ENCODE data around the gene NUDT16L1. TPM values are rescaled to one million over a fixed set of nuclear protein-coding genes. Genes with fewer than 3 reads are reported as not detected.

The NUDT16L1 gene
- total and polyA plus RNA-seq, 7 experiments from 2014 or later: 42.8 to 133 (median 61.5) TPM

GRCh38 chr16:4691666-4692412 lies 1.5 kb upstream of the NUDT16L1 start:
- H3K9me3 ChIP-seq (ENCODE audit: control insufficient read depth in 2 of 3, low read length in 3 of 3): no peaks in the 10 kb centered on the region
- ChIA-PET POLR2A (interaction anchor here (0.5 to 3.3 kb wide), 7 partner anchors 15 to 227 kb away, joined by 3 to 28 read pairs (median 9); partner anchors contain the start of genes ANKS3, DNAAF8 and MGRN1), CTCF (interaction anchor here (0.9 to 1.3 kb wide), 3 partner anchors 42 to 268 kb away, joined by 3 to 6 read pairs (median 3); partner anchors contain the start of gene MGRN1)
- H3K27ac ChIP-seq (ENCODE audit: low read depth, low read length): peak overlapping the region; percentile 72
- H3K27ac Mint-ChIP-seq: peak overlapping the region in 7 of 9 donors; percentile 60 to 93 (median 88)
- peaks cover 0 to 3% (median 0%) of the 10 kb centered on the region in 5 donors for H3K36me3 Mint-ChIP-seq
- no peaks in the 10 kb centered on the region for H3K9me3 Mint-ChIP-seq
- H3K4me3 ChIP-seq (ENCODE audit: low read length): no peak overlapping the region
- peak overlapping the region; percentile 28 to 87 (median 66) for H3K4me3 Mint-ChIP-seq
- H3K4me1 ChIP-seq (ENCODE audit: control insufficient read depth in 2 of 2, insufficient read depth in 2 of 2, low read length in 2 of 2): peaks cover 14% of the 10 kb centered on the region in 2 donors
- intact Hi-C loops (cut with micrococcal nuclease): loop anchor here (2.0 to 10.0 kb wide), 8 partner anchors 15 to 337 kb away; partner anchors contain the start of genes CORO7 (in 1 of the 2), MGRN1 (in 1 of the 2), PAM16 (in 1 of the 2) and SEC14L5 (in 1 of the 2)
- H3K4me1 Mint-ChIP-seq: peaks cover 8 to 23% (median 14%) of the 10 kb centered on the region in 7 donors
- ATAC-seq (no peak), DNase-seq (no peak)
- H3K36me3 ChIP-seq (ENCODE audit: control insufficient read depth in 2 of 3, insufficient read depth in 3 of 3, low read length in 3 of 3): peaks cover 0 to 60% (median 7%) of the 10 kb centered on the region in 3 experiments
- no peaks in the 10 kb centered on the region for H3K27me3 Mint-ChIP-seq
- H3K27me3 ChIP-seq (ENCODE audit: control insufficient read depth in 2 of 2, insufficient read depth in 2 of 2, low read length in 2 of 2): no peaks in the 10 kb centered on the region

GRCh38 chr16:4692460-4693295 lies 684 bp upstream of the NUDT16L1 start:
- ATAC-seq (peak; percentile 3), DNase-seq (peak in 3 of 9 donors; percentile 16 to 32 (median 28))
- Mint-ChIP-seq H3K9me3 (no peaks in the 10 kb centered on the region), H3K4me3 (peak overlapping the region; percentile 78 to 91 (median 86)), H3K36me3 (peaks cover 0 to 3% (median 0%) of the 10 kb centered on the region in 5 donors), H3K27ac (peak overlapping the region; percentile 69 to 93 (median 88)), H3K4me1 (peaks cover 8 to 23% (median 14%) of the 10 kb centered on the region in 7 donors), H3K27me3 (no peaks in the 10 kb centered on the region)
- intact Hi-C loops (cut with micrococcal nuclease): loop anchor here (1.0 to 10.0 kb wide), 18 partner anchors 16 to 812 kb away; partner anchors contain the start of genes ANKS3 (in 2 of the 2), DNAAF8 (in 2 of the 2), MGRN1 (in 2 of the 2) and ROGDI (in 2 of the 2)
- peak overlapping the region; percentile 72 for H3K27ac ChIP-seq (ENCODE audit: low read depth, low read length)
- peaks cover 0 to 62% (median 9%) of the 10 kb centered on the region in 3 experiments for H3K36me3 ChIP-seq (ENCODE audit: control insufficient read depth in 2 of 3, insufficient read depth in 3 of 3, low read length in 3 of 3)
- H3K9me3 ChIP-seq (ENCODE audit: control insufficient read depth in 2 of 3, low read length in 3 of 3): no peaks in the 10 kb centered on the region
- CTCF ChIA-PET: interaction anchor here (0.6 to 1.3 kb wide), 2 partner anchors 69 to 135 kb away, joined by 5 to 6 read pairs; partner anchors contain the start of gene MGRN1
- peak overlapping the region; percentile 93 for H3K4me3 ChIP-seq (ENCODE audit: low read length)
- POLR2A ChIA-PET: interaction anchor here (1.1 to 3.3 kb wide), 12 partner anchors 11 to 76 kb away, joined by 3 to 28 read pairs (median 5); partner anchors contain the start of genes ANKS3, DNAAF8 and MGRN1
- H3K27me3 ChIP-seq (ENCODE audit: control insufficient read depth in 2 of 2, insufficient read depth in 2 of 2, low read length in 2 of 2): no peaks in the 10 kb centered on the region
- peaks cover 14% of the 10 kb centered on the region in 2 donors for H3K4me1 ChIP-seq (ENCODE audit: control insufficient read depth in 2 of 2, insufficient read depth in 2 of 2, low read length in 2 of 2)

GRCh38 chr16:4693956-4694641 lies 737 bp downstream of the NUDT16L1 start:
- DNase-seq (peak in 5 of 9 donors; percentile 53 to 66 (median 59)), ATAC-seq (peak; percentile 46)
- ChIA-PET POLR2A (interaction anchor here (0.7 to 3.3 kb wide), 14 partner anchors 16 to 109 kb away, joined by 3 to 28 read pairs (median 5); partner anchors contain the start of genes ANKS3, DNAAF8, MGRN1 and ROGDI), CTCF (interaction anchor here (0.9 kb wide), 1 partner anchor 44 kb away, joined by 3 read pairs; no protein-coding TSS in a partner anchor)
- Histone ChIP-seq H3K9me3 (ENCODE audit: control insufficient read depth in 2 of 3, low read length in 3 of 3) (no peaks in the 10 kb centered on the region), H3K27ac (ENCODE audit: low read depth, low read length) (peak overlapping the region; percentile 93), H3K27me3 (ENCODE audit: control insufficient read depth in 2 of 2, insufficient read depth in 2 of 2, low read length in 2 of 2) (no peaks in the 10 kb centered on the region), H3K4me1 (ENCODE audit: control insufficient read depth in 2 of 2, insufficient read depth in 2 of 2, low read length in 2 of 2) (peaks cover 14% of the 10 kb centered on the region in 2 donors), H3K36me3 (ENCODE audit: control insufficient read depth in 2 of 3, insufficient read depth in 3 of 3, low read length in 3 of 3) (peaks cover 0 to 60% (median 9%) of the 10 kb centered on the region in 3 experiments), H3K4me3 (ENCODE audit: low read length) (peak overlapping the region; percentile 79)
- H3K9me3 Mint-ChIP-seq: no peaks in the 10 kb centered on the region
- H3K4me1 Mint-ChIP-seq: peaks cover 8 to 23% (median 14%) of the 10 kb centered on the region in 7 donors
- H3K27ac Mint-ChIP-seq: peak overlapping the region in 8 of 9 donors; percentile 73 to 91 (median 78)
- no peaks in the 10 kb centered on the region for H3K27me3 Mint-ChIP-seq
- intact Hi-C loops (cut with micrococcal nuclease): loop anchor here (1.0 to 10.0 kb wide), 18 partner anchors 17 to 814 kb away; partner anchors contain the start of genes ANKS3 (in 2 of the 2), DNAAF8 (in 2 of the 2), MGRN1 (in 2 of the 2) and ROGDI (in 2 of the 2)
- H3K36me3 Mint-ChIP-seq: peaks cover 0 to 5% (median 0%) of the 10 kb centered on the region in 5 donors
- H3K4me3 Mint-ChIP-seq: peak overlapping the region; percentile 73 to 91 (median 81)

- CTCF ChIA-PET: interaction anchor here (0.9 to 1.3 kb wide), 3 partner anchors 12 to 79 kb away, joined by 3 read pairs; no protein-coding TSS in a partner anchor
- ATAC-seq (no peak), DNase-seq (no peak)
- intact Hi-C loops (cut with micrococcal nuclease): loop anchor here in 1 of 2 donors (10.0 kb wide), 2 partner anchors 260 to 340 kb away; partner anchors contain the start of genes PAM16 and SEC14L5
- peak overlapping the region; percentile 20 for H3K4me3 ChIP-seq (ENCODE audit: low read length)
- Mint-ChIP-seq H3K27me3 (no peaks in the 10 kb centered on the region), H3K9me3 (no peaks in the 10 kb centered on the region), H3K27ac (peak overlapping the region in 8 of 9 donors; percentile 36 to 91 (median 75)), H3K36me3 (peaks cover 0 to 12% (median 3%) of the 10 kb centered on the region in 5 donors), H3K4me3 (peak overlapping the region; percentile 71 to 91 (median 80)), H3K4me1 (peaks cover 8 to 23% (median 14%) of the 10 kb centered on the region in 7 donors)
- POLR2A ChIA-PET: interaction anchor here (0.6 to 3.3 kb wide), 14 partner anchors 19 to 222 kb away, joined by 3 to 28 read pairs (median 6); partner anchors contain the start of genes ANKS3, DNAAF8, MGRN1 and ROGDI
- peak overlapping the region; percentile 93 for H3K27ac ChIP-seq (ENCODE audit: low read depth, low read length)
- H3K4me1 ChIP-seq (ENCODE audit: control insufficient read depth in 2 of 2, insufficient read depth in 2 of 2, low read length in 2 of 2): peaks cover 14% of the 10 kb centered on the region in 2 donors
- peaks cover 0 to 60% (median 9%) of the 10 kb centered on the region in 3 experiments for H3K36me3 ChIP-seq (ENCODE audit: control insufficient read depth in 2 of 3, insufficient read depth in 3 of 3, low read length in 3 of 3)
- H3K27me3 ChIP-seq (ENCODE audit: control insufficient read depth in 2 of 2, insufficient read depth in 2 of 2, low read length in 2 of 2): no peaks in the 10 kb centered on the region
- H3K9me3 ChIP-seq (ENCODE audit: control insufficient read depth in 2 of 3, low read length in 3 of 3): no peaks in the 10 kb centered on the region
Measured at GRCh38 chr16:4694642-4695451, 1.5 kb downstream of the NUDT16L1 start.
